Ovary (tissue), 3 donors: ENCODE data around the gene LRMDA.

Experiments
- CTCF ChIP-seq, 3 donors: fragments of 450-650 bp in 2 of 3; fragments of 200-600 bp in 1 of 3; IDR thresholded peaks; one replicate each; pipeline versions ENCODE4 v1.5.1 to v1.8.0; 2016 to 2022; ENCODE audit warnings: antibody characterized with exemption in 3 of 3, mild to moderate bottlenecking in 1 of 3
- EP300 ChIP-seq: sonication (generic); formaldehyde crosslinking; IDR thresholded peaks from one replicate; pipeline ENCODE4 v1.6.1; 2017; ENCODE audit warnings: antibody characterized with exemption
- POLR2A ChIP-seq: fragments of 450-650 bp; IDR thresholded peaks from one replicate; pipeline ENCODE4 v1.6.1; 2017; ENCODE audit warnings: antibody characterized with exemption, mild to moderate bottlenecking, moderate library complexity
- donor health status: DM: no; HTN: no; CAD: no.

- no peak for TF ChIP-seq CTCF (IDR thresholded peaks at IDR 0.05)
- no peak for TF ChIP-seq POLR2A
- no peak for TF ChIP-seq EP300
Observed at GRCh38 chr10:76242956-76243355, 811.5 kb downstream of the LRMDA start.
